GM11168 (cell line): ENCODE results near the gene KLHDC8A.

Experiments
- in situ Hi-C: fragments of 300-500 bp; cut with MboI; formaldehyde crosslinking; loops from one replicate; pipeline ENCODE4 v1.12.0; 2022; ENCODE audit warnings: low sequenced_read_pairs; ENCODE audit not compliant: unreplicated experiment

KLHDC8A gene

DNA sequence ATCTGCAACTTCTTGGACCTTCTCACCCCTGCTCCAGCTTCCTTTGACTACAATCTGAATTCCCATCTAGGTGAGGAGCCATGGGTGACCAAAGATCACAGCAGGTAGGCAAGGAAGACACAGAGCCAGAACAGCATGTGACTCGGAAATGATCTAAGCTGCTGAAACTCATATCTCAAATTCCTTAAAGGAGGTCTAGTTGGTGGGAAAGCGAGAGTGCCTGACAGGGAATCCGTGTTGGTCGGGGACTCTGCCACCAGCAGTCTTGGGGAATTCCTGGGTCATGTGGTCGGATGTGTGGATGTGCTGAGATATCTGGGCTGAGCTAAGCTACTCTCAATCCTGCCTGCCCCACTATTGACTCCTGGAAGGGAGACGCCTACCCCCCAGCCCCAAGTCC, 31.9 kb downstream of the KLHDC8A start:
- in situ Hi-C loops: loop anchor here (5.0 kb wide), 1 partner anchor 42 kb away; no protein-coding TSS in a partner anchor

DNA sequence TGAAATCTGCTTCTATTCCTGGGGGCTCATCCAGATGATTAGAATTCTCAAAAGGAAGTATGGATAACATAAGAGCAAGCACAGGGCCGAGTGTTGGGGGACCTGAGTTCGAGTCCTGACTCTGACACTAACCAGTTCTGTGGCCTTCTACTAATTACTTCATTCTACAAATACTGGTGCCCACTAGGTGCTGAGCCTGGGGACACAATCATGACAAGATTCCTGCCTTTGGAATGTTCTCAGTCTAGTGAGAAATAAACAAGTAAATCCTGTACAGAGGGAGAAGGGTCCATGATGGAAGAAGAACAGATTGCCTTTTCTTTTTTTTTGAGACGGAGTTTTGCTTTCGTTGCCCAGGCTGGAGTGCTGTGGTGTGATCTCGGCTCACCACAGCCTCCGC, 32.9 kb downstream of the KLHDC8A start:
- in situ Hi-C loops: loop anchor here (5.0 kb wide), 1 partner anchor 41 kb away; no protein-coding TSS in a partner anchor

DNA sequence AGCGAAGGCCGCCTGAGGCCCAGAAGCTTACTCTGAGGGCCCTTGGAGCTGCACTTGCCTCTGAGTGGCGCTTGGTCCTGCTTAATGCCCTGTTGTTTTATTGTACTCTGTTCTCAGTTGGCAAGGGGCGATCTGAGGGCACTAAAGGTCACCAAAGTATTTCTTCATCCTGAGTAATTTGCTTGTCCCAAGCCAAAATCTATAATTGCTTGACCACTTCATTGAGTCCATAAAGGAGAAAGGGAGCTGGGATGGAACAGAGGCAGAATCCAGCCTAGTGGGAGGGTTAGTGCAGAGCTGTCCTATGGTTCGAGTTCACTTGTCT, 34.8 kb downstream of the KLHDC8A start:
- in situ Hi-C loops: loop anchor here (5.0 kb wide), 1 partner anchor 40 kb away; no protein-coding TSS in a partner anchor

DNA sequence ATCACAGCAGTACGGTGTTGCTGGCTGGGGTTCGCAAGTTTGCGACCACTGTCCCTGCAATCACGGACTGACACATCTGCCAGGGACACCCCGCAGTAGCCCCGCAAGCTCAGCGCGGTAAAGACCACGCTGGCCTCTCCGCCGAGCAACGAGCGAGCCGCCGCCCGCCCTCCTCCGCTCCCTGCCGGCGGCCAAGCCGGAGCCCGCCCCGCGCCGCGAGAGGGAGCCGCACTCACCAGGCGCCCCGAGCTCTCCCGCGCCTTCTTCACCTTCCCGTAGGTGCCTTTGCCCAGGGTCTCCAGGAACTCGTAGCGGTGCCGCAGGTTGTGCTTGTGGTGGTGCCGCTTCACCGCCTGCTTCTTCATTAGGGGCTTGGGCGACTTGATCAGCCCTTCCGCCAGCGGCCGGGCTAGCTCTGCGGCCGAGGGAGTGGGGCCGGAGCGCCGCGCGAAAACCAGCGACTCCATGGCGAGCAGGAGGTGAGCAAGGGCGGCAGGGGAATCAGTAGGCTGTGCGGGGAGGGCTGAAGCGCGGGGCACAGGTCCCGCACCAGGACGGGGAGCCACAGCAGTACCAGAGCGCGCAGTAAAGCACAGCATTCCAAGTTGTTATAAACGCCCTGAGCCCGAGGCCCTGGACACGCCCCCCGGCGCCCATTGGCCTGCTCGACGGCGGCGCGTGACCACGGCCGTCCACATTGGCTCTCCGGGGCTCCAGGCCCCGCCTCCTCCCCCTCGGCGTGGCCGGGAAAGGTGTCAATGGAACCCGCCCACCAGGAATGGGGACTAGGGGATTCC, 35.4 kb downstream of the KLHDC8A start, which contains the start of gene NUAK2:
Gene NUAK2 (minus strand): TSS at position 584 of the 797 bp plus-strand sequence. CDS start 117 bp downstream, at position 467.
- in situ Hi-C loops: loop anchor here (5.0 kb wide), 1 partner anchor 39 kb away; no protein-coding TSS in a partner anchor

DNA sequence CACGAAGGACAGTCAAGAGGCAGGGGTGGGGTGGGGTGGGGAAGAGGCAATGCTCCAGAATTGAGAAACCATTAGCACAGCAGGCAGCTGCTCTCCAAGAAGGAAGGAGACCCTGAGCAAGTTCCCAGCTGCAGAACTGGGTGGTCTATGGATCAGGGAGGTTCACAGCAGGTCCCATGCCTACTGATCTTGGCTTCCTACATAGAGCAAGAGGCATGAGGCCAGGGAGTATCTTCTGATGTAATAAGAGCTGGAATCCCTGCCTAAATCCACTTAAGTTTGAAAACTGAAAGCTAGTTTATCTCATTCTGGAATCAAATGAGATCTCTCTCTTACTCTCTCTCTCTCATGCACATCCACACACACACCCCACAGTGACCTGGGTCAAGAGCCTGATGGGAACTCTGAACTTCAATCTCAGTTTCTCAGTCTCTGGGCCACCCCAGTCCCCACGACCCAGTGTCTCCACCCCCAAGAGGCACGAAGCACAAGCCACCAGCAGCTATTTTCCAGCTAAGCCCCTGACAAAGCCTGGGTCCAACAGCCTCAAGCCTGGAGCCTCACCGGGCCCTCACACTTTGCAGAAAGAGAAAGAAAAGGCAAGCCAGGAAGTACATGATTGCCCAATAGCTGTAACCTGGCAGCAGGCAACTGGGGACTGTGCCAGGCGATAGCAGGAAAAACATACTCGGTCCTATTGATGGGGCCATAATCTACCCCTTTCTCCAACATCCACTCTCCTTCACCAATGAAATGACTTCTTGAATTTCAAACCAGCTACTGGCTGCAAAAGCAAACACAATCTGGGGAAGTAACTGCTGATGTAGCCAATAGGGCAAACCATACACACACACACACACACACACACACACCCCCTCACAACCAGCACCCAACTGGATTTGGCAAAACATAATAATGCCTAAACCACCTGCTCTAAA, 37.4 kb downstream of the KLHDC8A start:
- in situ Hi-C loops: loop anchor here (5.0 kb wide), 1 partner anchor 37 kb away; no protein-coding TSS in a partner anchor

DNA sequence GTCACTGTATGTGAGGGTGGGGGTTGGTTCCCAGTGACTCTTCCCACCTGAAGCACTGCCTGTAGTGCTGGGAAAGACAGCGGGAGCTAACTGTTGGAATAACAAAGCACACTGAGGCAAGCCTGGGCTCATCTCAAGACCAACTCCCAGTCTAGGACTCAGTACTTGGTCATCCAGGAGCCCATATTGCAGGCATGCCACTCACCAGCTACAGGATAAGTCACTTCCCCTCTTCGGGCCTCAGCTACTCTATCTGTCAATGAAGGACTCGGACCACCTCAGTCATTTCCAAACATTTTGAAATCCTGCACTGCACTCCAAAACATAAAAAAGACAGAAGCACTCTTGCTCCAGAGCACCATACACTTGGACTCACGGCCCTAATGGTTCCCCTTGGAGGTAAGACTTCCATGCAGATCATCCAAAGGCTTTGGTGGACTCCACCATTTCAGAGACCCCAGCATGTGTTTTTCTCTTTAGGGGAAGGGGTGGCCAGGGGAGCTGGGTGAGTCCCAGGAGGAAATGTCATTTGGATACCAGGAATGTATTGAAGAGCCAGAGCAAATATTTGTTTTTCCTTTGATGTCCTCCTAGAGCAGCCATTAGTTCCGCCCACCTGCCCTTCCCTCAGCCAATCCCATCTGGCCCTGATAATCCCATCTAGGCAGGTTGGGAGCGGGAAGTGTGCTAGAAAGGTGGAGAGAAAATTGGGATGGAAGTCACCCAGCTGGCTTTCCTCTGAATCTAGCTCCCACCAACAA, 38.3 kb downstream of the KLHDC8A start:
- in situ Hi-C loops: no loop called here

DNA sequence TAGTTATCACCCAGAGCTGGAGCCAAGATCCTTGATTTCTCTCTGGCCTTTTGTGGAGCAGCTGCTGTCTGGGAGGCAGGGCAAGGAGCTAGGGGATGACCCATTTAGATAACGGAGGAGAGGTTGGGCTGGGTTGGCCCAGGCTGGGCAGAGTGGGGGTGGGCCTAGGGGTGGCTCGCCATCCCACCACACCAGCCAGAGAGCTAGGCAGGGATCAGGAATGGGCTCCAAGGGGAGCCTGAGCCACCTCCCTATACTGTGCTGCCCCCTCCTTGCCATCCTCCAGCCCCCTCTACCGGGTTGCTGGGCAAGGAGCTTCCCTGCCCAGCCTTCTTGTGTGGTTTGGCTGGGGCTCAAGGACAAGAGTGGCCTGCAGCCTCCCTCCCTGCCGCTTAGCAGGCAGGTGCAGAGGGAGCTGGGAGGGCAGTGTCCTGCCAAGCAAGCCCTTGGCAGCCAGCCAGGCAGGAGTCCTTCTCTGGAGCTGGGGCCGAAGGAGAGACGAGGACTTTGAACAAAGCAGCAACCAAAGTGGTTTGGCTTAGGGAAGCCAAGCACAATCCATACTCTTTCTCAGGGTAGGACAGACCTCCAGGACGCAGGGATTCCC, 39.3 kb downstream of the KLHDC8A start:
- in situ Hi-C loops: no loop called here

DNA sequence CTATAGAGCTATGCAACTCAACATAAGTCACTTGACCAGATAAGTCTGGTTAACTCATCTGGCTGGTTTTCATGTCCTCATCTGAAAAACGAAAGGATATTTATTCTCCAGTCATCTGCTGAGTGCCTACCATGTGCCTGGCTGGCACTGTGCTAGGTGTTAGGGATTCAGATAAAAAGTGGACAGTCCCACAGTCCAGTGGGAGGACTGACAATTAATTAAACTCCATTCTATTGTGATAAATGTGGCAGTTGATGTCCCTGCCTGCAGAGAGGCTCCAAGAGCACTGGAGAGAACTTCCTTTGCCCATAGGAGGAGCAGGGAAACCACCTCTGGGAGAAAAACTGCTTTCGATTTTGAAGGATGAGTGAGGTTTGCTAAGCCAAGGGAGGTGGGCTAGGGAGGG, 40.6 kb downstream of the KLHDC8A start:
- in situ Hi-C loops: no loop called here

DNA sequence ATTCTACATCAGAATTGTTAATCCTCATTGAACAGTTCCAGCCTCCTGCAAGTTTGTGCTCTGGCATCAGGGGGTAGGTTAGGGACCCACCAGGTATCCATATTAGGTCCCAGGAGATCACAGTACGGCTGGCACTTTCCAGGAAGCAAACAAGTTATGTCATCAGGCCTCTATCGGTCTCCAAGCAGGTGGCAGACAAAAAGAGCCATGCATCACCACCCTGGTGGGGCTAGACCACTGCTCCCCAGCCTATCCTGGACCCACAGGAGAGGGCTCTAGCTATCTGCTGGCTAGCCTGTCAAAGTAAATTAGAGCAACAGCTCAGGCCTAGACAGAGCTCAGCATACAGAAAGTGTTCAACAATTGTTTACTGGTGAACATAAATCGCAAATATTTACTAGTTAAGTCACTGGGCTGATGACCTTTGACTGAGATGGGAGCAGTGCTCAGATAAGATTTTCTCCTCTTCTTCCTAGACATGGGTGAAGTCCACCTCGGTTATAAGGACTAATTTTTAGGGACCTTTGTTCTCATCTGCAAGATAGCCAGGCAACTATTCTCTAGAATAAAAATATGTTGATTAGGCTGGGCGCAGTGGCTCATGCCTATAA, 41.6 kb downstream of the KLHDC8A start:
- in situ Hi-C loops: no loop called here

DNA sequence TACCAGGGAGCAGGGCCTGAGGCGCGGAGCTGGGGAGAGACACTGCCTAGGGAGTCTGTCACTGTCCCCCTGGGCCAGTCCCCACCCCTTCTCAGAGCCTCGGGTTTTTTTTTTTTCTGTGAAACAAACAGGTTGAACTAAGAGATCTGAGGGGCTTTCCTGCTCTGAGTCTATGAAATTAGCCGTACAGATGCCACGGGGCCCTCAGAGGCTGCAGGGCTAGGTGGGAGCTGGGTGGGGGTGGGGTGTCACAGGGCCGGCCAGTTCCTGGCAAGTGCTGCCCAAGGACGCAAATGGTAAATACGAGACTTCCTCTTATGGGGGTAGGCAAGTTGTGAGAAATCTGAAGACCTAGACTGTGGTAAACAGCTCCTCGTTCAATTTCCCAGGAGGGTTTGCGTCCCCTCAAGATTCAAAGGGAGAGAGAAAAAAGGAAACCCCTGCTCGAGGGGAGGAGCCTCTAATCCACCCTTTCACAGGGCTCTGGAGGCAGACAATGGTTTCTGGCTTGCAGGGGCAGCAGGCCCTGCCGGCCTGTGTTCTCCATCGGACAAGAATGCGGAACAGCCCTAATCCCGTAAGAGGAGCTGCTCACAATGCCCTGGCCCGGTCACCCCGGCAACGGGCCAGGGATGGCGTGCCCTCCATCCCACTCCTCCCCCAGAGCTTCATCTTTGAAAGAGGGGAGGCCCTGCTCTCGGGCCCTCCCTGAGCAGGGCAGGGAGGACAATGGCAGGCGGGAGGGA, 43.0 kb downstream of the KLHDC8A start:
- in situ Hi-C loops: no loop called here

DNA sequence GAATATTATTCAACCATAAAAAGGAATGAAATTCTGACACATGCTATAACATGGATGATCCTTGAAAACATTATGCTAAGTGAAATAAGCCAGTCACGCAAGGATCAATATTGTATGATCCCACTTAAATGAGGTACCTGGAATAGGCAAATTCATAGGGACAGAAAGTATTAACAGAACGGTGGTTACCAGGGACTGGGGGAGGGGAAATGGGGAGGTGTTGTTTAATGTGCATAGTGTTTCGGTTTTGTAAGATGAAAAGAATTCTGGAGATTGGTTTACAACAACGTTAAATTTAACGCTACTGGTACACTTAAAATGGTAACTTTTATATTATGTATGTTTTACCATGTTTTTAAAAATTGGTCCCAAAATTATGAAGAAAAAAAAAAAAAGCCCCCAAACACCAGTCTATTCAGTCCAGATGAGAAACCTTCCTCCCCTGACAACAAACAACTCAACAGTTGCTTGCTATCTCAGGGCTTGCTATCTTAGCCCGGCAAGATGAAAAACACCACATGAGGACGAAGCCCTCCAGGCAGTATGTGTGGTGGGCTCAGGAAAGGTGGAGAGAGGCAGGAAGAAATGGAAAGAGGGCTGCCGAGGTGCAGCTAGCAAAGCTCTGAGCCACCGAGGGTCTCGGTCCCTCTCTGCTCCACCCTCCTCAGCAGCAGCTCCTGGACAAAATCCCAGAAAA, 43.7 kb downstream of the KLHDC8A start:
- in situ Hi-C loops: no loop called here

DNA sequence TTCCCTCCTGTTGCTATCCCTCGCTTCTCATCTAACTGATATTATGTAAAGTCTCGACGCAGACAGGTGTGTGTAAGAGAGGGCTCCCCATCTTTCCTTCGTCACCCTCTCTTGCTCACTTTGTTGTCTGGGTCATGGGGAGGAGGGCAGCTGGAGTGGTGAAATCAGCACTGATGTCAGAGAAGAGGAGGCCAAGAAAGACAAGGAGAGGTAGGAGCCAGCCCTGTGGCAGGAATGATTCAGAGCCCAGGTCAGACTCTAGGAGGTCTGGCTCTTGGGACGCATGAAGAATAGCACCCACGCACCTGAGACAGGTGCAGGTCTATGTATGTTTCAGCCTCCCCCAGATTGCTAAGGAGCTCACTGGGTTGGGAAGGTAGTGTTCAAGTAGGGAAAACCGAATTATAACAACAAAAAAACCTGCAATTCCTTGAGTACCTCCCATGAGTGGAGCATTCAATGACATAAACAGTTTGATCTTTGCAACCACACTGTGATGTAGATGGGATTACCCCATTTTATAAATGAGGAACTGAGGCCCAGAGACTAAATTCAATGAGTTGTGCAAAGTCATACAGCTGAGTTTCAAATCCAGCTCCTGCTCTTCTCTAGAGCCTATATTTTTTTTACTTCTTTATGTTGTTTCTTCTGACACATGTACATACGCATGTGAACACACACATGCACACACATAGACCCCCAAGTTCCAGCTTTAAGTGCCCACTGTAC, 45.6 kb downstream of the KLHDC8A start:
- in situ Hi-C loops: no loop called here

DNA sequence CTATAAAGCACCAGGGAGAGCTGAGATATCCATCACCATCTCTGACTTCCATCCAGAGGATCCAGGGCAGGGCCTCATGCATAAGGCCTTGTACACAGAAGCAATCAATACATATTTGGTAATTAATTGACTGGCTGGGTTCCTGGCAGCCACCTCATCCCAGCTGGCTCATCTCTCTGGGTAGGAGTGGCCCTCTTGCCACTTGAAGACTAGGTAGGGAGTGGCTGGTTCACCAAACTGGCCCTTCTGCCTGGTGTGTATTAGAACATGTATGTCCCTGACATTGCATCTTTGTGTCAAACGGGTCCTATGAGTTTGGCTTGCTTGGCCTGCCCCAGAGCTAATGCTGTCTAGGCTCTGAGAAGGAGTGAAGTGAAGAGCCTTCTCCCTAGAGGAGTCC, 47.0 kb downstream of the KLHDC8A start:
- in situ Hi-C loops: no loop called here

DNA sequence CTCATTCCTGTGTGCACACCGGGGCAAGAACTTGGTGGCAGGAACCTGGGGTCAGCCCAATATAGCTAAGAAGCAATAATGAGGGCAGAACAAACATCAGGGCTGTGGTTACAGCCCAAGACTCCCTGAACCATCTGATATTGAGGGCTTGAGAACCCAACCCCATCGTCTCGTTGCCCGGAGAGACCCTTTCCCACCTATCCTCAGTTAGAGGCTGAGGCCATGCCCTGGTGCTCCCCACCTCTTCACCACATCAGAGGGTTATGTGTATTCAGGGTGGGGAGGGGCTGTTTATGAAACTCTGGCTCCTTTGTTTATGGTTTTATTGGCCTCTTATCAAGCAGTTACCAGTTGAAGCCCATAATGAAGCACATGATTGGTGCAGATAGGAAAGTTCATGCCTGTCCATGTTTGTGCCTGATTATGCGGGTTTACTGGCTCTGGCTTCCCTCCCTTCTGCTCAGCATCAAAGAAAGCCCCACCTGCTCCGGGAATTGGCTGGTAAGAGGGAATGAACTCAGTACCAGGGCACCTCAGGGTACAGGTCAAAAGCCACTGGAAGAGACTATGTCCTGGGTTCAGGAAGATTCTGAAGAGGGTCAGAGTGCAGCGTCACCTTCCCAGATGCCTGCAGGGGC, 49.7 kb downstream of the KLHDC8A start:
- in situ Hi-C loops: no loop called here

DNA sequence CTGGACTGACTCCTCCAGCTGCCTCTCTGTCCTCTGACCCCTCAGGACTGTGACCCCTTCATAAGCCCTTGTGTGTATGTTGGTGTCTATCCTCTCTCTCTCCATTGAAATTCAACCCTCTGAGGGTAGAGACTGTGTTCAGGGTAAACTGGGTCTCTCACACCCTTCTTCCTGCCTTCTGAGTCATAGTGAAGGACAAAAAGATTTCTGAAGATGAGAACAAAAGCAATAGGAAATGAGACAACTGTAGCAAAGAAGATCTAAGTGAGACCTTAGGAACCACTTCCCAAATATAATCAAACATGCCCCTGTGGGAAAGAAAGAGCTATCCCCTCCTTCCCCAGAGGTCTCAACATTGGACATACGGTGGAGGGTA, 52.0 kb downstream of the KLHDC8A start:
- in situ Hi-C loops: no loop called here

DNA sequence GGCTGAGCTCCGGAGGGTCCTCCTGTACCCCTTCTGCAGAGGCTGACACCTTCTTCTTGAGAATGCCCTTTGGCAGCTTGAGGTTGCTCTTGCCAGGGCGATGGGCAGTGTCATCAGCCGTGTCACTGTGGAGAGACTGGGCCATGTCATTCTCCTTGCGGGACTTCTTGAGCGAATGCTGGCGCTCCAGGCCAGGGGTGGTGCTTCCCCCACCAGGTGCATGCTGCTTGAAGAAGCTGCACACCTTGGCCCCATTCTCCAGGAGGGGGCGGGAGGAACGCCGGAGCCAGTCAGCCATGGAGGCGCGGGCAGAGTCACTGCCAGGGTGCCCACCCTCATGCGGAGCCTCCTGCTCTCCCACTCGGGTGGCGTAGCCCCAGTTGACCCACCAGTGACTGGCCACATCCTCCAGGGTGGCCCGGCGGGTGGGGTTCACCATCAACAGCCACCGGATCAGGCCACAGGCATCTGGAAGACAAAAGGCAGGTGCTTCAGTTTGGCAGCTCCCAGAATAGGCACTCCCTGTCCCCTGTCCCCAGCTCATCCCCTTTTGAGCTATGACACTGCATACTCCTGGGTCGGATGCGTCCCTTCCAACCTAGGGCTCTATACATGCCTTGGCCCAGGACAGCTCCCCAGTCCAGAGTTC, 52.6 kb downstream of the KLHDC8A start:
- in situ Hi-C loops: no loop called here
